ENCODE results near the gene KLK13. TPM values are rescaled to one million over a fixed set of nuclear protein-coding genes. Genes with fewer than 3 reads are reported as not detected.

KLK13 gene
- total and polyA plus RNA-seq, 8 donors: 0.16 to 1.8 (median 0.32) TPM

DNA sequence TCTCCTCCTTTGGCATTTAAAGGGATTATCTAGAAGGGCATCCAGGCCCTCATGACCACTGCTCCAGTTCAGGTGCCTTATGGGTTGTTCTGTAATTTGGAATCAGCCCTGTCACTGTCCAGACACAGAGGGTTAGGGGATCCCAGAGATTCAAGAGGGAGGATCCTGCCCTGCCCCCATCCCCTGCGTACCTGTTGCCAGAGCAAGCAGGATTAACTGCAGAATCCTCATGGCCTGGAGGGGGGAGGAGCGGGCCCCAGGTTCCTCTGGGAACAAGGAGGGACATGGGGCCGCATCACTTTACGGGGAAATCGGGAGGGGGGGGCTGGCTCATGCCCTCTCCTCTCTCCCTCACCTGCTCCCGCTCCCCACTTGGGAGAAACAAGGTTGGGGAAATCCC, 39.5 kb downstream of the KLK13 start:
- Histone ChIP-seq H3K27ac (no peak overlapping the region), H3K36me3 (no peaks in the 10 kb centered on the region), H3K9me3 (no peaks in the 10 kb centered on the region), H3K4me1 (no peaks in the 10 kb centered on the region), H3K4me3 (no peak overlapping the region), H3K27me3 (peaks cover 4 to 93% of the 10 kb centered on the region in 2 donors)
- DNase-seq (no peak), ATAC-seq (no peak)
- TF ChIP-seq, protein P1, sequence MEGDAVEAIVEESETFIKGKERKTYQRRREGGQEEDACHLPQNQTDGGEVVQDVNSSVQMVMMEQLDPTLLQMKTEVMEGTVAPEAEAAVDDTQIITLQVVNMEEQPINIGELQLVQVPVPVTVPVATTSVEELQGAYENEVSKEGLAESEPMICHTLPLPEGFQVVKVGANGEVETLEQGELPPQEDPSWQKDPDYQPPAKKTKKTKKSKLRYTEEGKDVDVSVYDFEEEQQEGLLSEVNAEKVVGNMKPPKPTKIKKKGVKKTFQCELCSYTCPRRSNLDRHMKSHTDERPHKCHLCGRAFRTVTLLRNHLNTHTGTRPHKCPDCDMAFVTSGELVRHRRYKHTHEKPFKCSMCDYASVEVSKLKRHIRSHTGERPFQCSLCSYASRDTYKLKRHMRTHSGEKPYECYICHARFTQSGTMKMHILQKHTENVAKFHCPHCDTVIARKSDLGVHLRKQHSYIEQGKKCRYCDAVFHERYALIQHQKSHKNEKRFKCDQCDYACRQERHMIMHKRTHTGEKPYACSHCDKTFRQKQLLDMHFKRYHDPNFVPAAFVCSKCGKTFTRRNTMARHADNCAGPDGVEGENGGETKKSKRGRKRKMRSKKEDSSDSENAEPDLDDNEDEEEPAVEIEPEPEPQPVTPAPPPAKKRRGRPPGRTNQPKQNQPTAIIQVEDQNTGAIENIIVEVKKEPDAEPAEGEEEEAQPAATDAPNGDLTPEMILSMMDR (IDR thresholded peaks at IDR 0.05): no peak
- intact Hi-C loops (cut with DNase I): loop anchor here in 1 of 2 donors (10.0 kb wide), 1 partner anchor 149 kb away; no protein-coding TSS in a partner anchor

- H3K4me1 ChIP-seq: no peaks in the 10 kb centered on the region
- no peaks in the 10 kb centered on the region for H3K36me3 ChIP-seq
- no peak overlapping the region for H3K27ac ChIP-seq
- no peaks in the 10 kb centered on the region for H3K9me3 ChIP-seq
- DNase-seq (no peak), ATAC-seq (no peak)
- no peak overlapping the region for H3K4me3 ChIP-seq
- intact Hi-C loops (cut with DNase I): loop anchor here in 1 of 2 donors (10.0 kb wide), 1 partner anchor 150 kb away; no protein-coding TSS in a partner anchor
- TF ChIP-seq, protein P1 (IDR thresholded peaks at IDR 0.05): no peak
- peaks cover 4 to 95% of the 10 kb centered on the region in 2 donors for H3K27me3 ChIP-seq
These were observed 40.0 kb downstream of the KLK13 start for GRCh38 chr19:51024924-51025323.

DNA sequence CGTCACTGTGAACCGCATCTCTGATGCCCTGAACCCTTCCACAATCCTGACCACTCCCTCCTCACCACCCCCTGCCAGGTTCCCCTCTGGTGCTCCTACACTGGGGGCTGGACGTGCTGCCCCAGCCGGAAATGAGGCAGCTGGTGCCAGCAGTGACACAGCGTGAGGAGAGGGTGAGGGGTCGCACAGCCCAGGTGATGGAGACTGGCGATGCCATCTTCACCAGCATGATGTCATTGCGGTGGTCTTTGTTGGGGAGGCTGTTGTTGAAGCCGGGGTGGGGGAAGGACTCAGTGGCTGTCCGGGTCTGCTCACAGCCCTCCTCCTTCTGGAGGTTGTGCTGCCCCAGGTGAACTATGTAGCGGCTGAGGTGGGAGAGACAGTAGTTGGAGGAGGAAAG, 40.9 kb downstream of the KLK13 start:
- Histone ChIP-seq H3K4me3 (no peak overlapping the region), H3K27ac (no peak overlapping the region), H3K27me3 (peaks cover 13 to 95% of the 10 kb centered on the region in 2 donors), H3K4me1 (no peaks in the 10 kb centered on the region), H3K9me3 (no peaks in the 10 kb centered on the region), H3K36me3 (no peaks in the 10 kb centered on the region)
- TF ChIP-seq, protein P1 (IDR thresholded peaks at IDR 0.05): no peak
- ATAC-seq (no peak), DNase-seq (no peak)
- intact Hi-C loops (cut with DNase I): loop anchor here in 1 of 2 donors (10.0 kb wide), 1 partner anchor 151 kb away; no protein-coding TSS in a partner anchor

- no peak for ATAC-seq
- intact Hi-C loops (cut with DNase I): loop anchor here in 1 of 2 donors (10.0 kb wide), 1 partner anchor 152 kb away; no protein-coding TSS in a partner anchor
- H3K27me3 ChIP-seq: peaks cover 26 to 96% of the 10 kb centered on the region in 2 donors
- no peaks in the 10 kb centered on the region for H3K9me3 ChIP-seq
- DNase-seq: no peak
- H3K4me1 ChIP-seq: no peaks in the 10 kb centered on the region
- H3K4me3 ChIP-seq: no peak overlapping the region
- H3K36me3 ChIP-seq: no peaks in the 10 kb centered on the region
- no peak overlapping the region for H3K27ac ChIP-seq
- TF ChIP-seq, protein P1 (IDR thresholded peaks at IDR 0.05): no peak
These were observed 42.4 kb downstream of the KLK13 start for GRCh38 chr19:51022526-51022925.

- Histone ChIP-seq H3K36me3 (no peaks in the 10 kb centered on the region), H3K27me3 (peaks cover 37 to 96% of the 10 kb centered on the region in 2 donors), H3K4me3 (no peak overlapping the region), H3K4me1 (peaks cover 0 to 4% of the 10 kb centered on the region in 2 donors), H3K27ac (no peak overlapping the region), H3K9me3 (no peaks in the 10 kb centered on the region)
- intact Hi-C loops (cut with DNase I): loop anchor here in 1 of 2 donors (10.0 kb wide), 1 partner anchor 154 kb away; no protein-coding TSS in a partner anchor
- DNase-seq (peak in 1 of 4 donors; percentile 40), ATAC-seq (peak; percentile 62)
- TF ChIP-seq, protein P1 (IDR thresholded peaks at IDR 0.05): peak; percentile 53 to 56
These were observed 43.8 kb downstream of the KLK13 start for GRCh38 chr19:51020988-51021651.
